SJSA1 (cell line): ENCODE data around the gene ZKSCAN5. TPM values are rescaled to one million over a fixed set of nuclear protein-coding genes. Genes with fewer than 3 reads are reported as not detected.
"Not testable (repeated sequence)": the region's sequence is repeated elsewhere in the genome, so short reads cannot be mapped to it uniquely, and the experiment has no call there.

Experiments
- DNase-seq, 2 experiments: peaks; one replicate each; pipeline ENCODE4 v3.0.0-alpha.2; 2015 to 2020; ENCODE audit warnings: low spot score in 2 of 2, low read depth in 1 of 2
- H3K27ac ChIP-seq: fragments of 250-450 bp; sonication (Bioruptor Pico); 2 replicates; pipeline ENCODE4 v1.5.1; 2020; ENCODE audit warnings: mild to moderate bottlenecking, moderate library complexity
- H3K27me3 ChIP-seq: fragments of 250-450 bp; sonication (Bioruptor Pico); replicated peaks from 2 replicates; pipeline ENCODE4 v1.5.1; 2020; ENCODE audit warnings: mild to moderate bottlenecking, moderate library complexity
- H3K36me3 ChIP-seq: fragments of 250-450 bp; sonication (Bioruptor Pico); 2 replicates; pipeline ENCODE4 v1.5.1; 2020; ENCODE audit warnings: mild to moderate bottlenecking
- H3K4me1 ChIP-seq: fragments of 250-450 bp; sonication (Bioruptor Pico); replicated peaks from 2 replicates; pipeline ENCODE4 v1.6.1; 2021; ENCODE audit warnings: mild to moderate bottlenecking
- H3K4me3 ChIP-seq: fragments of 250-450 bp; sonication (Bioruptor Pico); 2 replicates; pipeline ENCODE4 v1.5.1; 2020; ENCODE audit warnings: mild to moderate bottlenecking
- H3K9me3 ChIP-seq: fragments of 250-450 bp; sonication (Bioruptor Pico); replicated peaks from 2 replicates; pipeline ENCODE4 v1.5.1; 2020; ENCODE audit warnings: mild to moderate bottlenecking
- total RNA-seq: library from RNA; depleted of rRNA; stranded (reverse); fragments of >200 nt; shearing (Covaris generic); gene quantifications from 2 replicates; pipeline ENCODE4 v1.2.3, GENCODE V29; 2014

Gene ZKSCAN5
- total RNA-seq, 1 experiment from 2014 or later: 16.1 TPM

GRCh38 chr7:99473315-99473596 lies 31.2 kb upstream of the ZKSCAN5 start:
- H3K4me3 ChIP-seq: peak overlapping the region; percentile 72
- H3K9me3 ChIP-seq: 0 out of 2 replicates have a peak, but pooled peaks cover 3% of the 10 kb centered on the region
- no peaks in the 10 kb centered on the region for H3K27me3 ChIP-seq
- H3K27ac ChIP-seq: peak overlapping the region; percentile 9; the same call in 1 of the 2 replicates
- H3K36me3 ChIP-seq: peaks cover 27% of the 10 kb centered on the region
- peaks cover 13% of the 10 kb centered on the region for H3K4me1 ChIP-seq
- peak in 1 of 2 experiments; percentile 50 for DNase-seq

- peaks cover 56% of the 10 kb centered on the region for H3K36me3 ChIP-seq
- DNase-seq: no peak
- no peak overlapping the region for H3K4me3 ChIP-seq
- 0 out of 2 replicates have a peak, but pooled peaks cover 2% of the 10 kb centered on the region for H3K9me3 ChIP-seq
- H3K27me3 ChIP-seq: no peaks in the 10 kb centered on the region
- H3K27ac ChIP-seq: no peak overlapping the region
- peaks cover 11% of the 10 kb centered on the region for H3K4me1 ChIP-seq
These were observed 28.4 kb upstream of the ZKSCAN5 start for GRCh38 chr7:99476107-99476506.

- no peaks in the 10 kb centered on the region for H3K27me3 ChIP-seq
These were observed 25.7 kb upstream of the ZKSCAN5 start for GRCh38 chr7:99478464-99479440.

GRCh38 chr7:99485094-99485493 lies 19.4 kb upstream of the ZKSCAN5 start:
- no peak overlapping the region for H3K27ac ChIP-seq
- DNase-seq: no peak

More at GRCh38 chr7:99478464-99479440, 25.7 kb upstream of the ZKSCAN5 start:
- Histone ChIP-seq H3K9me3 (no peaks in the 10 kb centered on the region), H3K27ac (no peak overlapping the region), H3K4me3 (no peak overlapping the region), H3K4me1 (peaks cover 3% of the 10 kb centered on the region), H3K36me3 (peaks cover 64% of the 10 kb centered on the region)
- no peak for DNase-seq

GRCh38 chr7:99489235-99489634 lies 15.2 kb upstream of the ZKSCAN5 start:
- peaks cover 67% of the 10 kb centered on the region for H3K36me3 ChIP-seq
- H3K4me1 ChIP-seq: no peaks in the 10 kb centered on the region
- H3K4me3 ChIP-seq: no peak overlapping the region
- peaks cover 11% of the 10 kb centered on the region for H3K9me3 ChIP-seq
- H3K27ac ChIP-seq: no peak overlapping the region
- DNase-seq: no peak
- H3K27me3 ChIP-seq: no peaks in the 10 kb centered on the region

More at GRCh38 chr7:99485094-99485493, 19.4 kb upstream of the ZKSCAN5 start:
- H3K9me3 ChIP-seq: no peaks in the 10 kb centered on the region
- H3K4me1 ChIP-seq: no peaks in the 10 kb centered on the region
- no peaks in the 10 kb centered on the region for H3K27me3 ChIP-seq
- H3K4me3 ChIP-seq: no peak overlapping the region
- H3K36me3 ChIP-seq: peaks cover 65% of the 10 kb centered on the region

- Histone ChIP-seq H3K36me3 (peaks cover 68% of the 10 kb centered on the region), H3K9me3 (peaks cover 15% of the 10 kb centered on the region), H3K27me3 (no peaks in the 10 kb centered on the region), H3K27ac (no peak overlapping the region), H3K4me3 (no peak overlapping the region), H3K4me1 (no peaks in the 10 kb centered on the region)
- DNase-seq: no peak
These were observed 13.6 kb upstream of the ZKSCAN5 start for GRCh38 chr7:99490878-99491277.

GRCh38 chr7:99493823-99494222 lies 10.6 kb upstream of the ZKSCAN5 start:
- no peak for DNase-seq
- Histone ChIP-seq H3K9me3 (peaks cover 15% of the 10 kb centered on the region), H3K36me3 (peaks cover 80% of the 10 kb centered on the region), H3K27ac (no peak overlapping the region), H3K4me1 (peaks cover 11% of the 10 kb centered on the region), H3K4me3 (no peak overlapping the region), H3K27me3 (no peaks in the 10 kb centered on the region)

GRCh38 chr7:99497766-99498545 lies 6.5 kb upstream of the ZKSCAN5 start:
- Histone ChIP-seq H3K4me3 (no peak overlapping the region), H3K4me1 (peaks cover 12% of the 10 kb centered on the region), H3K36me3 (peaks cover 69% of the 10 kb centered on the region), H3K27ac (no peak overlapping the region), H3K27me3 (no peaks in the 10 kb centered on the region), H3K9me3 (peaks cover 15% of the 10 kb centered on the region)
- DNase-seq: no peak

GRCh38 chr7:99498546-99498944 lies 5.9 kb upstream of the ZKSCAN5 start:
- Histone ChIP-seq H3K9me3 (peaks cover 11% of the 10 kb centered on the region), H3K27me3 (no peaks in the 10 kb centered on the region), H3K27ac (no peak overlapping the region), H3K36me3 (peaks cover 63% of the 10 kb centered on the region), H3K4me1 (peaks cover 12% of the 10 kb centered on the region), H3K4me3 (peak overlapping the region; percentile 60)
- DNase-seq: no peak

- Histone ChIP-seq H3K36me3 (peaks cover 55% of the 10 kb centered on the region), H3K4me1 (peaks cover 16% of the 10 kb centered on the region), H3K27ac (peak overlapping the region; percentile 58), H3K4me3 (peak overlapping the region; percentile 60), H3K9me3 (peaks cover 3% of the 10 kb centered on the region), H3K27me3 (no peaks in the 10 kb centered on the region)
- no peak for DNase-seq
These were observed 5.1 kb upstream of the ZKSCAN5 start for GRCh38 chr7:99499371-99499720.

- Histone ChIP-seq H3K9me3 (peaks cover 3% of the 10 kb centered on the region), H3K27me3 (no peaks in the 10 kb centered on the region), H3K36me3 (peaks cover 49% of the 10 kb centered on the region), H3K4me1 (peaks cover 16% of the 10 kb centered on the region), H3K4me3 (peak within 1 kb of the TSS; percentile 60), H3K27ac (peak within 1 kb of the TSS; percentile 58)
- peak; percentile 90 to 92 for DNase-seq
These were observed 4.5 kb upstream of the ZKSCAN5 start, which contains the start of gene ZNF394 for GRCh38 chr7:99499721-99500636. Gene ZNF394 (minus strand): TSS chr7:99500281. CDS start chr7:99500093, 188 bp downstream.

GRCh38 chr7:99500637-99501009 lies 3.8 kb upstream of the ZKSCAN5 start:
- Histone ChIP-seq H3K27me3 (no peaks in the 10 kb centered on the region), H3K4me3 (peak overlapping the region; percentile 60), H3K27ac (peak overlapping the region; percentile 58), H3K36me3 (peaks cover 46% of the 10 kb centered on the region), H3K9me3 (no peaks in the 10 kb centered on the region; the same call in 1 of the 2 replicates), H3K4me1 (peaks cover 17% of the 10 kb centered on the region)
- no peak for DNase-seq

GRCh38 chr7:99501236-99501635 lies 3.2 kb upstream of the ZKSCAN5 start:
- not testable (repeated sequence) for H3K27me3 ChIP-seq, H3K4me3 ChIP-seq, H3K9me3 ChIP-seq, H3K27ac ChIP-seq, DNase-seq
- Histone ChIP-seq H3K4me1 (peaks cover 23% of the 10 kb centered on the region), H3K36me3 (peaks cover 44% of the 10 kb centered on the region)
